H1 (cell line): ENCODE data around the gene MROH2A. TPM values are rescaled to one million over a fixed set of nuclear protein-coding genes. Genes with fewer than 3 reads are reported as not detected.

Experiments used
- CTCF ChIA-PET: fragments of 300-600 bp; sonication (Branson Sonifier 250); formaldehyde crosslinking; loops from one replicate; lab custom pipeline; 2021; ENCODE audit not compliant: partially characterized antibody; lab: Charles Lee
- POLR2A ChIA-PET: fragments of 300-600 bp; sonication (Branson Sonifier 250); formaldehyde crosslinking; loops from one replicate; lab custom pipeline; 2021; ENCODE audit warnings: inconsistent platforms; ENCODE audit not compliant: partially characterized antibody; lab: Charles Lee
- DNase-seq, 2 experiments: peaks; one replicate each; pipeline versions ENCODE4 v3.0.0 to v3.0.0-alpha.2; 2010 to 2022; ENCODE audit warnings: low spot score in 2 of 2, low read depth in 1 of 2, mixed read lengths in 1 of 2
- FAIRE-seq: peaks from 2 replicates; lab custom pipeline; 2011; peaks lifted over from hg19 to GRCh38; lab: Jason Lieb, UNC
- H2AFZ ChIP-seq: 2 replicates; pipeline ENCODE4 v1.8.1; 2012; ENCODE audit warnings: low read length, inconsistent platforms
- H2AK5ac ChIP-seq: 2 replicates; pipeline ENCODE4 v1.6.1; 2013; ENCODE audit warnings: low read depth, low read length
- H2BK120ac ChIP-seq: replicated peaks from 2 replicates; pipeline ENCODE3; 2013; ENCODE audit warnings: low read depth, low read length, inconsistent platforms
- H2BK12ac ChIP-seq: 2 replicates; pipeline ENCODE4 v1.6.1; 2013; ENCODE audit warnings: low read depth, low read length
- H2BK15ac ChIP-seq: 2 replicates; pipeline ENCODE4 v1.6.1; 2013; ENCODE audit warnings: low read length
- H2BK20ac ChIP-seq: 2 replicates; pipeline ENCODE4 v1.6.1; 2013; ENCODE audit warnings: low read length
- H2BK5ac ChIP-seq: 2 replicates; pipeline ENCODE4 v1.6.1; 2013; ENCODE audit warnings: low read depth, low read length
- H3K14ac ChIP-seq: 2 replicates; pipeline ENCODE4 v1.6.1; 2013; ENCODE audit warnings: inconsistent platforms; ENCODE audit not compliant: insufficient read length
- H3K18ac ChIP-seq: 2 replicates; pipeline ENCODE4 v1.6.1; 2013; ENCODE audit warnings: low read length; ENCODE audit errors: extremely low read depth
- H3K23ac ChIP-seq: 2 replicates; pipeline ENCODE4 v1.6.1; 2013; ENCODE audit warnings: inconsistent platforms; ENCODE audit not compliant: insufficient read length
- H3K23me2 ChIP-seq: 2 replicates; pipeline ENCODE4 v1.6.1; 2013; ENCODE audit warnings: low read depth, low read length
- H3K27ac ChIP-seq: 2 replicates; pipeline ENCODE4 v1.6.1; 2011; ENCODE audit warnings: low read depth, low read length, inconsistent platforms
- H3K27me3 ChIP-seq, 4 experiments: replicated peaks in 1 of 4; 1 replicate in 1 of 4; 2 replicates in 3 of 4; pipeline versions ENCODE4 v1.6.1 to v1.8.1; 2011 to 2013; ENCODE audit warnings: low read length in 3 of 4, mild to moderate bottlenecking in 3 of 4, inconsistent platforms in 2 of 4, mixed read lengths in 2 of 4, moderate library complexity in 1 of 4; ENCODE audit not compliant: control insufficient read depth in 3 of 4, insufficient read depth in 3 of 4; ENCODE audit errors: extremely low read depth in 1 of 4
- H3K36me3 ChIP-seq, 4 experiments: 2 replicates each; pipeline versions ENCODE4 v1.6.1 to v1.8.1; 2011 to 2013; ENCODE audit warnings: mild to moderate bottlenecking in 4 of 4, low read length in 3 of 4, moderate library complexity in 2 of 4, control low read depth in 1 of 4, inconsistent platforms in 1 of 4; ENCODE audit not compliant: insufficient read depth in 4 of 4, control insufficient read depth in 2 of 4
- H3K4ac ChIP-seq: replicated peaks from 2 replicates; pipeline ENCODE3; 2013; ENCODE audit warnings: low read length, low read depth, mixed read lengths, inconsistent platforms; ENCODE audit not compliant: insufficient read length
- H3K4me1 ChIP-seq, 4 experiments: replicated peaks in 1 of 4; 1 replicate in 1 of 4; 2 replicates in 3 of 4; pipeline versions ENCODE4 v1.6.1 to v1.8.1; 2011 to 2013; ENCODE audit warnings: low read length in 3 of 4, inconsistent platforms in 2 of 4, mixed read lengths in 1 of 4; ENCODE audit not compliant: insufficient read depth in 4 of 4, control insufficient read depth in 3 of 4
- H3K4me2 ChIP-seq, 2 experiments: 2 replicates each; pipeline versions ENCODE4 v1.6.1 to v1.8.1; 2011 to 2013; ENCODE audit warnings: low read depth in 2 of 2, low read length in 2 of 2, control low read depth in 1 of 2, inconsistent platforms in 1 of 2, mild to moderate bottlenecking in 1 of 2; ENCODE audit not compliant: insufficient read depth in 1 of 2
- H3K4me3 ChIP-seq, 4 experiments: fragments of 200-600, 300-600 bp in 1 of 4; sonication (generic), shearing (Covaris generic), sonication (Bioruptor Twin) in 1 of 4; 2 replicates each; pipeline versions ENCODE4 v1.5.1 to v1.8.1; 2011 to 2016; ENCODE audit warnings: low read length in 4 of 4, low read depth in 3 of 4, control low read depth in 2 of 4, inconsistent platforms in 2 of 4, mild to moderate bottlenecking in 2 of 4, mixed read lengths in 1 of 4, moderate library complexity in 1 of 4; ENCODE audit not compliant: insufficient read depth in 2 of 4; ENCODE audit errors: extremely low read depth in 1 of 4
- H3K56ac ChIP-seq: replicated peaks from 2 replicates; pipeline ENCODE3; 2013; ENCODE audit warnings: low read depth, mild to moderate bottlenecking, mixed read lengths, low read length, inconsistent platforms; ENCODE audit not compliant: insufficient read length
- H3K79me1 ChIP-seq: 2 replicates; pipeline ENCODE4 v1.6.1; 2013; ENCODE audit warnings: low read depth, low read length, control low read depth
- H3K79me2 ChIP-seq, 2 experiments: 2 replicates each; pipeline versions ENCODE4 v1.6.1 to v1.8.1; 2012 to 2013; ENCODE audit warnings: low read length in 2 of 2, mild to moderate bottlenecking in 2 of 2, inconsistent platforms in 1 of 2; ENCODE audit not compliant: insufficient read depth in 2 of 2, control insufficient read depth in 1 of 2
- H3K9ac ChIP-seq, 4 experiments: replicated peaks in 1 of 4; 1 replicate in 1 of 4; 2 replicates in 3 of 4; pipeline versions ENCODE4 v1.6.1 to v1.8.1; 2011 to 2013; ENCODE audit warnings: low read depth in 3 of 4, low read length in 3 of 4, control low read depth in 2 of 4, mild to moderate bottlenecking in 2 of 4, moderate library complexity in 2 of 4, inconsistent platforms in 1 of 4; ENCODE audit errors: extremely low read depth in 1 of 4
- H3K9me3 ChIP-seq, 2 experiments: 2 replicates each; pipeline versions ENCODE4 v1.6.1 to v1.8.1; 2012 to 2013; ENCODE audit warnings: mild to moderate bottlenecking in 2 of 2, moderate library complexity in 2 of 2, control low read depth in 1 of 2, inconsistent platforms in 1 of 2, low read depth in 1 of 2, low read length in 1 of 2, mixed read lengths in 1 of 2; ENCODE audit not compliant: insufficient read depth in 2 of 2
- H4K20me1 ChIP-seq, 2 experiments: replicated peaks in 1 of 2; 2 replicates each; pipeline versions ENCODE3 to v1.8.1; 2011 to 2013; ENCODE audit warnings: inconsistent platforms in 2 of 2, low read length in 2 of 2, mild to moderate bottlenecking in 1 of 2; ENCODE audit not compliant: insufficient read depth in 2 of 2, control insufficient read depth in 1 of 2
- H4K5ac ChIP-seq: 2 replicates; pipeline ENCODE4 v1.6.1; 2013; ENCODE audit warnings: low read length, low read depth, mixed read lengths, inconsistent platforms; ENCODE audit not compliant: insufficient read length
- H4K8ac ChIP-seq: 2 replicates; pipeline ENCODE4 v1.8.0; 2013; ENCODE audit warnings: mild to moderate bottlenecking, moderate library complexity, low read length, inconsistent platforms; ENCODE audit not compliant: insufficient read depth; ENCODE audit errors: extremely low read depth
- H4K91ac ChIP-seq: replicated peaks from 2 replicates; pipeline ENCODE3; 2013; ENCODE audit warnings: low read length, mixed read lengths, inconsistent platforms; ENCODE audit not compliant: insufficient read length
- BACH1 ChIP-seq: IDR thresholded peaks from 2 replicates; pipeline ENCODE4 v1.6.1; 2012; ENCODE audit warnings: low read length, improper control_type of control experiment
- BCL11A ChIP-seq, 2 experiments: IDR thresholded peaks; one replicate each; pipeline ENCODE4 v1.6.1; 2011; ENCODE audit warnings: low read depth in 2 of 2, low read length in 2 of 2, mild to moderate bottlenecking in 2 of 2
- CHD1 ChIP-seq: IDR thresholded peaks from 2 replicates; pipeline ENCODE4 v1.6.1; 2012; ENCODE audit warnings: low read depth, low read length, improper control_type of control experiment
- CTBP2 ChIP-seq: IDR thresholded peaks from 2 replicates; pipeline ENCODE4 v1.7.0; 2011; ENCODE audit warnings: borderline replicate concordance, mild to moderate bottlenecking, moderate library complexity, mixed read lengths, low read length; ENCODE audit not compliant: insufficient read depth, insufficient read length
- EZH2 ChIP-seq: fragments of 200-600 bp; sonication (generic); IDR thresholded peaks from 2 replicates; pipeline ENCODE4 v1.7.1; 2012; ENCODE audit warnings: low read depth, mild to moderate bottlenecking, moderate library complexity, low read length, inconsistent platforms; ENCODE audit not compliant: severe bottlenecking
- FOSL1 ChIP-seq: IDR thresholded peaks from 2 replicates; pipeline ENCODE4 v1.6.1; 2011; ENCODE audit warnings: mild to moderate bottlenecking, low read depth, low read length, moderate library complexity; ENCODE audit not compliant: insufficient read depth
- HDAC2 ChIP-seq, 2 experiments: fragments of 300-600 bp in 1 of 2; sonication (generic) in 1 of 2; IDR thresholded peaks; 2 replicates each; pipeline ENCODE4 v1.6.1; 2011 to 2012; ENCODE audit warnings: low read depth in 2 of 2, low read length in 2 of 2, mild to moderate bottlenecking in 2 of 2, moderate library complexity in 2 of 2, borderline replicate concordance in 1 of 2, inconsistent platforms in 1 of 2
- KDM5A ChIP-seq: fragments of 200-600 bp; IDR thresholded peaks from 2 replicates; pipeline ENCODE4 v1.7.1; 2012; ENCODE audit warnings: mild to moderate bottlenecking, low read length, inconsistent platforms, mixed read lengths
- MAFK ChIP-seq: IDR thresholded peaks from 2 replicates; pipeline ENCODE4 v1.6.1; 2012; ENCODE audit warnings: low read depth, mild to moderate bottlenecking, improper control_type of control experiment, low read length
- RFX5 ChIP-seq: IDR thresholded peaks from 2 replicates; pipeline ENCODE4 v1.6.1; 2011; ENCODE audit warnings: low read depth, low read length, improper control_type of control experiment, borderline replicate concordance
- SAP30 ChIP-seq: fragments of 300-600 bp; sonication (generic); IDR thresholded peaks from 2 replicates; pipeline ENCODE4 v1.7.1; 2012; ENCODE audit warnings: low read length, moderate library complexity, mild to moderate bottlenecking, inconsistent platforms; ENCODE audit not compliant: insufficient read depth, insufficient replicate concordance
- SP1 ChIP-seq: IDR thresholded peaks from 2 replicates; pipeline ENCODE4 v1.6.1; 2011; ENCODE audit warnings: low read depth, low read length
- SP2 ChIP-seq: IDR thresholded peaks from 2 replicates; pipeline ENCODE4 v1.6.1; 2012; ENCODE audit warnings: mild to moderate bottlenecking, low read length, inconsistent platforms
- TBP ChIP-seq: IDR thresholded peaks from 2 replicates; pipeline ENCODE4 v1.6.1; 2011; ENCODE audit warnings: low read depth, low read length, improper control_type of control experiment
- whole genome bisulfite sequencing, 2 experiments: shearing (Covaris generic) in 1 of 2; methylation state at CpG; one replicate each; pipeline versions ENCODE4 v1.1.6 to v1.1.7; 2013 to 2015; ENCODE audit warnings: low lambda C conversion rate in 2 of 2, mixed read lengths in 2 of 2, inconsistent platforms in 1 of 2, low coverage in 1 of 2, missing lambda C conversion rate in 1 of 2; ENCODE audit not compliant: insufficient replicate concordance in 2 of 2, insufficient coverage in 1 of 2, insufficient read length in 1 of 2; ENCODE audit errors: extremely low coverage in 1 of 2, missing lambda C conversion rate in 1 of 2; 5-methylcytosine and 5-hydroxymethylcytosine counted together
- polyA plus RNA-seq, 7 experiments: library from polyadenylated mRNA; depleted of rRNA in 3 of 7; stranded (reverse) in 5 of 7; unstranded in 2 of 7; fragments of >200 nt in 5 of 7; fragments of 200-250 nt in 2 of 7; gene quantifications; 1 replicate in 5 of 7; 2 replicates in 1 of 7; 4 replicates in 1 of 7; pipeline versions ENCODE4 v1.2.1 to v1.2.3, GENCODE V29; 2011 to 2013; ENCODE audit warnings: missing spikeins in 2 of 7, mixed read lengths in 2 of 7
- total RNA-seq: library from RNA; stranded (reverse); fragmentation: NEBNext Ultra II Directional; extraction: Animal tissue kit (Norgen Biotek cat#: 25700); gene quantifications from 2 replicates; pipeline ENCODE4 v1.2.1, GENCODE V29; 2021
- TF ChIP-seq, protein P1 (sequence below): IDR thresholded peaks from 2 replicates; pipeline ENCODE4 v1.6.1; 2012; ENCODE audit warnings: inconsistent platforms

MROH2A gene
- total and polyA plus RNA-seq, 2 of the 8 experiments (the other 6 are each of a cell fraction or from before 2014, with no cell fraction given), result not detected

DNA sequence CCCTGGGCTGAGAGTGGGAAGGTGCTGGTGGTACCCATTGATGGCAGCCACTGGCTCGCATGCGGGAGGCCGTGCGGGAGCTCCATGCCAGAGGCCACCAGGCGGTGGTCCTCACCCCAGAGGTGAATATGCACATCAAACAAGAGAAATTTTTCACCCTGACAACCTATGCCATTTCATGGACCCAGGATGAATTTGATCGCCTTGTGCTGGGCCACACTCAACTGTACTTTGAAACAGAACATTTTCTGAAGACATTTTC, 30.9 kb upstream of the MROH2A start:
- H3K4me2 ChIP-seq, result no peak overlapping the region
- no peak for FAIRE-seq
- H3K14ac ChIP-seq, result no peak overlapping the region
- CTCF ChIA-PET, result interaction anchor here (0.8 kb wide), 1 partner anchor 86 kb away, joined by 4 read pairs; no protein-coding TSS in a partner anchor
- no peak overlapping the region for H3K4ac ChIP-seq
- H3K27me3 ChIP-seq, result no peaks in the 10 kb centered on the region
- no peak overlapping the region for H2BK120ac ChIP-seq
- H4K8ac ChIP-seq, result no peak overlapping the region
- H2BK5ac ChIP-seq, result no peak overlapping the region
- no peak for DNase-seq
- no peaks in the 10 kb centered on the region for H4K20me1 ChIP-seq
- POLR2A ChIA-PET, result no interaction called here
- no peak overlapping the region for H2BK20ac ChIP-seq
- no peak overlapping the region for H4K91ac ChIP-seq
- no peak overlapping the region for H2BK12ac ChIP-seq
- no peak overlapping the region for H3K56ac ChIP-seq
- no peak overlapping the region for H2AFZ ChIP-seq
- no peak overlapping the region for H3K23ac ChIP-seq
- H3K79me2 ChIP-seq, result no peaks in the 10 kb centered on the region
- no peak overlapping the region for H3K18ac ChIP-seq
- no peaks in the 10 kb centered on the region for H3K36me3 ChIP-seq
- no peaks in the 10 kb centered on the region for H3K4me1 ChIP-seq
- H3K27ac ChIP-seq, result no peak overlapping the region
- no peaks in the 10 kb centered on the region for H3K23me2 ChIP-seq
- peaks cover 18 to 32% of the 10 kb centered on the region in 2 experiments for H3K9me3 ChIP-seq
- H3K79me1 ChIP-seq, result no peaks in the 10 kb centered on the region
- no peak overlapping the region for H3K9ac ChIP-seq
- H2BK15ac ChIP-seq, result no peak overlapping the region
- 79% methylated on average over 2 of the region's 6 CpGs; no CpG with 5 or more reads in 1 of the 2 experiments for WGBS, 2 experiments
- H2AK5ac ChIP-seq, result no peak overlapping the region
- no peak overlapping the region for H3K4me3 ChIP-seq
- H4K5ac ChIP-seq, result no peak overlapping the region
- TF ChIP-seq FOSL1, result no peak
- no peak for TF ChIP-seq CTBP2
- TF ChIP-seq KDM5A, result no peak
- TF ChIP-seq TBP, result no peak
- TF ChIP-seq SAP30, result no peak
- no peak for TF ChIP-seq HDAC2 (IDR thresholded peaks at IDR 0.05; ENCODE audit: borderline replicate concordance in 1 of 2, low read depth in 2 of 2, low read length in 2 of 2)
- no peak for TF ChIP-seq SP2
- TF ChIP-seq CHD1, result no peak
- TF ChIP-seq MAFK, result no peak
- TF ChIP-seq RFX5, result no peak
- TF ChIP-seq SP1, result no peak
- TF ChIP-seq BCL11A (IDR thresholded peaks at IDR 0.05; ENCODE audit: low read depth in 2 of 2, low read length in 2 of 2), result no peak
- TF ChIP-seq, protein P1, sequence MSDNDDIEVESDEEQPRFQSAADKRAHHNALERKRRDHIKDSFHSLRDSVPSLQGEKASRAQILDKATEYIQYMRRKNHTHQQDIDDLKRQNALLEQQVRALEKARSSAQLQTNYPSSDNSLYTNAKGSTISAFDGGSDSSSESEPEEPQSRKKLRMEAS, result no peak
- no peak for TF ChIP-seq BACH1
- no peak for TF ChIP-seq EZH2
